CD14-positive monocyte (primary cell): ENCODE data around the gene CNFN. TPM values are rescaled to one million over a fixed set of nuclear protein-coding genes. Genes with fewer than 3 reads are reported as not detected.
A peak's percentile ranks its signal among the peaks of the same experiment; 100 is the strongest.

Source experiments
- DNase-seq, 3 donors: peaks; one replicate each; pipeline ENCODE4 v3.0.0-alpha.2; 2011 to 2022
- H2AFZ ChIP-seq: 2 replicates; pipeline ENCODE4 v1.6.0; 2012; ENCODE audit warnings: mild to moderate bottlenecking, low read depth, low read length, inconsistent platforms; ENCODE audit not compliant: insufficient read depth, poor library complexity, severe bottlenecking
- H3K27ac ChIP-seq, 2 donors: 1 replicate in 1 of 2; 2 replicates in 1 of 2; pipeline ENCODE4 v1.5.1; 2012 to 2013; ENCODE audit warnings: low read length in 2 of 2, control low read depth in 1 of 2, inconsistent platforms in 1 of 2, low read depth in 1 of 2, mild to moderate bottlenecking in 1 of 2
- H3K27me3 ChIP-seq, 2 donors: one replicate each; pipeline versions ENCODE4 v1.6.0 to v1.6.1; 2011 to 2013; ENCODE audit warnings: low read length in 2 of 2; ENCODE audit not compliant: control insufficient read depth in 2 of 2, insufficient read depth in 2 of 2
- H3K36me3 ChIP-seq, 2 donors: replicated peaks in 1 of 2; 1 replicate in 1 of 2; 2 replicates in 1 of 2; pipeline versions ENCODE4 v1.5.1 to v1.6.1; 2012 to 2013; ENCODE audit warnings: low read length in 2 of 2, control low read depth in 1 of 2, inconsistent platforms in 1 of 2, mild to moderate bottlenecking in 1 of 2; ENCODE audit not compliant: insufficient read depth in 2 of 2, control insufficient read depth in 1 of 2
- H3K4me1 ChIP-seq, 2 donors: 1 replicate in 1 of 2; 2 replicates in 1 of 2; pipeline versions ENCODE4 v1.5.1 to v1.6.1; 2012 to 2013; ENCODE audit warnings: low read length in 2 of 2, control low read depth in 1 of 2, inconsistent platforms in 1 of 2, mild to moderate bottlenecking in 1 of 2, moderate library complexity in 1 of 2; ENCODE audit not compliant: insufficient read depth in 2 of 2, control insufficient read depth in 1 of 2
- H3K4me2 ChIP-seq: replicated peaks from 2 replicates; pipeline ENCODE3; 2012; ENCODE audit warnings: low read length, moderate library complexity, mild to moderate bottlenecking; ENCODE audit not compliant: poor library complexity, severe bottlenecking; ENCODE audit errors: extremely low read depth
- H3K4me3 ChIP-seq, 3 experiments: fragments of 200-600 bp in 1 of 3; sonication (generic) in 1 of 3; replicated peaks in 1 of 3; 1 replicate in 2 of 3; 2 replicates in 1 of 3; pipeline ENCODE4 v1.5.1; 2011 to 2013; ENCODE audit warnings: low read length in 3 of 3, mild to moderate bottlenecking in 3 of 3, control low read depth in 2 of 3, low read depth in 2 of 3, inconsistent platforms in 1 of 3, moderate library complexity in 1 of 3
- H3K79me2 ChIP-seq: 2 replicates; pipeline ENCODE4 v1.6.0; 2012; ENCODE audit warnings: mild to moderate bottlenecking, control low read depth, inconsistent platforms, low read length, moderate library complexity; ENCODE audit not compliant: insufficient read depth
- H3K9ac ChIP-seq: 2 replicates; pipeline ENCODE4 v1.6.0; 2017; ENCODE audit warnings: low read length, mild to moderate bottlenecking; ENCODE audit not compliant: insufficient read depth, poor library complexity, severe bottlenecking
- H3K9me3 ChIP-seq, 2 donors: replicated peaks in 1 of 2; 1 replicate in 1 of 2; 2 replicates in 1 of 2; pipeline versions ENCODE4 v1.5.1 to v1.6.1; 2012 to 2013; ENCODE audit warnings: low read length in 2 of 2, control low read depth in 1 of 2; ENCODE audit not compliant: control insufficient read depth in 1 of 2, insufficient read depth in 1 of 2
- H4K20me1 ChIP-seq: 2 replicates; pipeline ENCODE4 v1.6.0; 2012; ENCODE audit warnings: mild to moderate bottlenecking, low read length, control low read depth, moderate library complexity; ENCODE audit not compliant: insufficient read depth
- H3K27ac Mint-ChIP-seq, 7 donors: one replicate each; pipeline ENCODE4 v1.8.0; 2020; ENCODE audit warnings: mild to moderate bottlenecking in 7 of 7, mixed read lengths in 7 of 7, moderate library complexity in 6 of 7, inconsistent platforms in 2 of 7
- H3K27me3 Mint-ChIP-seq, 3 donors: one replicate each; pipeline ENCODE4 v1.8.0; 2021 to 2022; ENCODE audit warnings: low read depth in 3 of 3, mild to moderate bottlenecking in 3 of 3, mixed read lengths in 3 of 3, moderate library complexity in 3 of 3, inconsistent platforms in 1 of 3
- H3K36me3 Mint-ChIP-seq, 2 donors: one replicate each; pipeline ENCODE4 v1.8.0; 2020; ENCODE audit warnings: mixed read lengths in 2 of 2, inconsistent platforms in 1 of 2, mild to moderate bottlenecking in 1 of 2
- H3K4me1 Mint-ChIP-seq: one replicate; pipeline ENCODE4 v1.8.0; 2020; ENCODE audit warnings: mild to moderate bottlenecking, mixed read lengths
- H3K4me3 Mint-ChIP-seq, 2 donors: one replicate each; pipeline ENCODE4 v1.8.0; 2020; ENCODE audit warnings: mild to moderate bottlenecking in 2 of 2, mixed read lengths in 2 of 2, moderate library complexity in 1 of 2
- H3K9me3 Mint-ChIP-seq, 7 donors: one replicate each; pipeline ENCODE4 v1.8.0; 2020 to 2022; ENCODE audit warnings: mixed read lengths in 7 of 7, mild to moderate bottlenecking in 6 of 7, moderate library complexity in 6 of 7, inconsistent platforms in 2 of 7
- CTCF ChIP-seq: fragments of 200-600 bp; IDR thresholded peaks from one replicate; pipeline ENCODE4 v1.8.0; 2022; ENCODE audit warnings: antibody characterized with exemption, mild to moderate bottlenecking
- WGBS: methylation state at CpG from one replicate; pipeline ENCODE4 v1.1.5; 2013; ENCODE audit warnings: missing lambda C conversion rate; ENCODE audit not compliant: insufficient coverage; 5-methylcytosine and 5-hydroxymethylcytosine counted together
- intact Hi-C, 2 donors: fragments of 100-400 bp; cut with micrococcal nuclease; formaldehyde crosslinking; loops; one replicate each; pipeline versions ENCODE4 v1.15.0 to v1.15.1; 2023
- polyA plus RNA-seq, 3 donors: library from polyadenylated mRNA; depleted of rRNA in 1 of 3; unstranded in 2 of 3; stranded (reverse) in 1 of 3; fragments of 300-500 nt in 2 of 3; fragments of >200 nt in 1 of 3; fragmentation: Illumina TruSeq in 2 of 3; gene quantifications; 1 replicate in 2 of 3; 2 replicates in 1 of 3; pipeline ENCODE4 v1.2.3, GENCODE V29; 2012 to 2021

The CNFN gene
- polyA plus RNA-seq, 3 donors, result 0.64 to 6.4 (median 3.4) TPM

GRCh38 chr19:42367929-42368328 lies 22.2 kb downstream of the CNFN start:
- no peak overlapping the region for H3K4me3 Mint-ChIP-seq

GRCh38 chr19:42366673-42367072 lies 23.4 kb downstream of the CNFN start:
- intact Hi-C loops, result no loop called here
- H3K4me3 Mint-ChIP-seq, result no peak overlapping the region
- WGBS, result 100% methylated on average over 1 of the region's 1 CpG
- no peak for DNase-seq
- H3K4me1 ChIP-seq, result peaks cover 26 to 30% of the 10 kb centered on the region in 2 donors
- no peak overlapping the region for H3K9ac ChIP-seq
- no peak overlapping the region for H2AFZ ChIP-seq
- H3K4me2 ChIP-seq, result no peak overlapping the region
- H3K4me3 ChIP-seq, result no peak overlapping the region
- H3K36me3 ChIP-seq, result no peaks in the 10 kb centered on the region
- H3K9me3 ChIP-seq, result peaks cover 8 to 9% of the 10 kb centered on the region in 2 donors
- no peaks in the 10 kb centered on the region for H3K79me2 ChIP-seq
- no peaks in the 10 kb centered on the region for H3K27me3 Mint-ChIP-seq
- H3K27me3 ChIP-seq, result no peaks in the 10 kb centered on the region
- H3K4me1 Mint-ChIP-seq, result peaks cover 27% of the 10 kb centered on the region
- TF ChIP-seq CTCF, result no peak
- H3K36me3 Mint-ChIP-seq, result peaks cover 11 to 17% of the 10 kb centered on the region in 2 donors
- H4K20me1 ChIP-seq, result no peaks in the 10 kb centered on the region
- peaks cover 9 to 14% (median 10%) of the 10 kb centered on the region in 7 donors for H3K9me3 Mint-ChIP-seq
- H3K27ac ChIP-seq, result no peak overlapping the region
- H3K27ac Mint-ChIP-seq, result no peak overlapping the region

More at GRCh38 chr19:42367929-42368328, 22.2 kb downstream of the CNFN start:
- WGBS, result no CpG with 5 or more reads among the region's 4 CpGs
- Mint-ChIP-seq H3K27ac (peak overlapping the region in 2 of 7 donors; percentile 33 to 36), H3K27me3 (no peaks in the 10 kb centered on the region), H3K36me3 (peaks cover 9 to 20% of the 10 kb centered on the region in 2 donors), H3K4me1 (peaks cover 26% of the 10 kb centered on the region), H3K9me3 (peaks cover 9 to 14% (median 10%) of the 10 kb centered on the region in 7 donors)
- Histone ChIP-seq H3K36me3 (no peaks in the 10 kb centered on the region), H3K4me1 (peaks cover 26 to 29% of the 10 kb centered on the region in 2 donors), H2AFZ (no peak overlapping the region), H4K20me1 (no peaks in the 10 kb centered on the region), H3K4me3 (no peak overlapping the region), H3K4me2 (no peak overlapping the region), H3K27me3 (no peaks in the 10 kb centered on the region), H3K27ac (no peak overlapping the region), H3K79me2 (no peaks in the 10 kb centered on the region), H3K9ac (no peak overlapping the region), H3K9me3 (peaks cover 8 to 9% of the 10 kb centered on the region in 2 donors)
- DNase-seq, result no peak
- intact Hi-C loops, result no loop called here
- TF ChIP-seq CTCF, result no peak
